NCI-H1048 (cell line): Measurements from ENCODE around the gene CDR2L.
"Not testable (repeated sequence)": the region's sequence is repeated elsewhere in the genome, so short reads cannot be mapped to it uniquely, and the experiment has no call there.

ENCODE experiments used
- DNase-seq: peaks from one replicate; lab custom pipeline; 2025; lab: John Stamatoyannopoulos, UW

CDR2L gene

DNA sequence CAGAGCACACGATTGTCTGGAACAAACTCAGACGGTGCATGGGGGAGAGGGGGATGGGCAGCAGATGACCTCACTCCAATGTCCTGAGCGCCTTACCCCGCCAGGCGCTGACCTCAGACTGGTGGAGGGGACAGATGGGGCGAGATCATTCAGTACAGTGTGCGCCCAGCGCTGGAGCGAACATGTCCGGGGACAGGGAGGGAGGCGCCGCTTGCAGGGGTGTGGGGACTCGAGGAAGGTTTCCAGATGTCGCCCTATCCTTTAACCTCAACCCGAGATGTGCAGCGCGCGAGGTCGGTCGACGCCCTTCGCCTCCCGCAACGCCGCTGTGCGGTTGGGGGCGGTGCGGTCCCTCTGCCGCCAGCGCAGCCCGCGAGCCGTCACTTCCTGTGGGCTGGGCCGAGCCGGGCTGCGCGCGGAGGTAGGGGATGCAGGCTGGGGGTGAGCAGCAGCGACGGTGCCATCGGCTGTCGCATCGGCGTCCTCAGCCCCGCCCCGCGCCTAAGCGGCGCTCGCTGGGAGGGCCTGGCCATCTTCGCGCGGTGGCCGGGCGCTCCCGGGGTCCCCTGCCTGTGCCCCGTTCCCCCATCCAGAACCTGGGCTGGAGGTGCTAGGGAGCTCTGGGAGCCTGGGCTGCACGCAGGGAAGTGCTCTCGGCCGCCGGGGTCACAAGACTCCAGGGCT is 5.3 kb upstream of the CDR2L start:
- no peak for DNase-seq

DNA sequence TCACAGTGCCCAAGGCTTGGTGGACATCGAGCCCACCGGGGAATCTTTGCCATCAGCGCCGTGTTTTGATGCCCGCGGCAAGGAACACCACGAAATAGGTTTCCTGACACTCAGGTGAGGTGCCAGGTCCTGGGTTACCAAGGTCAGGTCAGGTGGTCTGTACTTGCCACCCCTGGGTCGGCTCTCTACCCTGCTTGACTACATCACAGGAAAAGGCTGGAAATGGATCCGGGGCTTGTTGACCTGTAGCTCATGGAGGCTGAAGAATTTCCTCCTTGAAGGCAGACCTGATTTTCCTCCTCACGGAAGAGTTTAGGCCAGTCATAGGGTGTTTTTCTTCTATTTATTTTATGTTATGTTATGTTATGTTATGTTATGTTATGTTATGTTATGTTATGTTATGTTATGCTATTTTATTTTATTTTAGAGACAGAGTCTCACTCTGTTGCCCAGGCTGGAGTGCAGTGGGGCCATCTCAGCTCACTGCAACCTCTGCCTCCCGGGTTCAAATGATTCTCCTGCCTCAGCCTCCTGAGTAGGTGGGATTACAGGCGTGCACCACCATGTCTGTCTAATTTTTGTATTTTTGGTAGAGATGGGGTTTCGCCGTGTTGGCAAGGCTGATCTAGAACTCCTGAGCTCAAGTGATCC is 4.6 kb upstream of the CDR2L start:
- DNase-seq: not testable (repeated sequence)

DNA sequence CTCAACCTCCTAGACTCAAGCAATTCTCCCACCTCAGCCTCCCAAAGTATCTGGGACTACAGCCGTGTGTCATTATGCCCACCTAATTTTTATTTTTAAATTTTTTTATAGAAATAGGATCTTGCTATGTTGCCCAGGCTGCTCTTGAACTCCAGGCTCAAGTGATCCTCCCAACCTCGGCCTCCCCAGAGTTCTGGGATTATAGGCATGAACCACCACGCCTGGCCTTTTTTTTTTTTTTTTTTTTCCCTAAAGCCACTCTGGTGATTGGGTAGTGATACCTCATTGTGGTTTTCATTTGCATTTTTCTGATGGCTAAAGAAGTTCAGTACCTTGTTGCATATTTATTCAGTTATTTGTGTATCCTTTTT is 1.2 kb upstream of the CDR2L start:
- DNase-seq: no peak

DNA sequence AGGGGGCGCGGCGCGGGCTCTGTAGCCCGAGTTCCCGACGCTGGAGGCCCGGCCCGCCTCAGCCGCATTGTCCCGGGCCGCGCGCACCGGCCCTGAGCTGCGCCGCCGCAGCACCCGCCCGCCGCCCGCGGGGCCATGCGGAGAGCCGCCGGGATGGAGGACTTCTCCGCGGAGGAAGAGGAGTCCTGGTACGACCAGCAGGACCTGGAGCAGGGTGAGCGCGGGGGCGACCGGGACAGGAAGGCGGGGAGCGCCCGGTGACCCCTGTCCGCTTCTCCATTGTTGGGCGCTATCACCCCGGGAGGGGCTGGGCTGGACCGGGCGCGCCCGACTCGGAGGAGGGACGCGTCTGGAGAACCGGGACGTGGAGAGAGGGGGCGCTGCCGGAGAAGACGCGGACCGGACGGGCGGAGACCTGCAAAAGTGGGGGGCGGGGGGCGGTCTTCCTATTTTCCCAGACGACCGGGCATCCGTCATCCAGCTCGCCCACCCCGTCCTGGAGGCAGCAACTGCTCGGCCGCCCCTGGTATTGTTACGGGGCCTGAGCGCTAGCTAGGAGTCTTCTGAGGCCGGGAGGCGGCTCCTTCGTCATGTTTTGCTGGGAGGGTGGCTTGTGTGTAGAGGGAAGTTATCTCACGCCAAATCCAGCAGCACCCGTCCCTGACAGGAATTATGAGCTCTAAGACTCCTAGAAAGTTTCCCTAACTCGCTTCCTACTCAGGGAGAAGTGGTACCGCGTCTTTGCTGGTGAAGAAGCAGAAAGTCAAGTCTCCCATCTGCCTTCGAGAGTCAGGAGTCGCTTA is 678 bp downstream of the CDR2L start:
- no peak for DNase-seq

DNA sequence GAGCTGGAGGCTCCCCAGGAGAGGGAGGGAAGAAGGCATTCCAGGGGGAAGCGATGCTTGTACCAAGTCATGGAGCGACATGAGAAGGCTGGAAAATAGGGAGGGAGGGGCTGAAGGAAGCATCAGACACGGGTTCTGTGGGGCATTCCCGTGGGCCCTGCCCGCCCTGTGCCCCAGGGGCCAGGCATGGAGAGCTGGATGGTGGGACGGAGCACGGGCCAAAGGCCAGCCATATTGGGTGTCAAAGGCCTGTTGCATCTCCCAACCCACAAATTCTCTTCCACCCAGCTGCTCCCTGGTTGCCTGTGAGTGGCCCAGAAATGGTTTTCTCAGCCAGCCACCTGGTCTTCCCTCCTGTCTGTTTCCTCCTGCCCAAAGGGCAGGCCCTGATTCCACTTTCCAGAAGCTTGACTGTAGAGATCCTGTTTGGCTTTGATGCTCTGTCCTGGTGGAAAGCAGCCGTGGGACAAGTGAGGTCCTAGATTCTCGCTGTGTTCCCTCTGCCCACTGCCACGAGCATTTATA is 3.2 kb downstream of the CDR2L start:
- DNase-seq: no peak

DNA sequence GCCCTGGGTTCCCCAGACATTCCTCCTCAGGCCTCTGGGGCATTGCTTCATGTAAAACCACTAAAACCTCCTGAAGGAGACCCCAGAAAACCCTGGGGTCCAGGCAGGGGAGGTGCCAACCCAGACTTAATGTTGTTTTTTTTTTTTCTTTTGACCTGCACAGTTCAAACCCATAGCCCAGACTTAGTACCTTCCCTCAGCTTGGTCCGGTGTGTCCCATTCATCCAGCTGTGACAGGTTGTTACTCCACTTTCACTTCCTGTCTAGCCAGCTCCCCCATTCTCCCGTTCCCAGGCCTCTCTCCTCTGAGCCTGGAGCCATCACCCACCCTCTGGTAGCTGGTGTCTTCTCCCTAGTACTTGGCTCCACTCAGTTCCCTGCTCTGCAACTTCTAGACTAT is 4.8 kb downstream of the CDR2L start:
- DNase-seq: no peak

DNA sequence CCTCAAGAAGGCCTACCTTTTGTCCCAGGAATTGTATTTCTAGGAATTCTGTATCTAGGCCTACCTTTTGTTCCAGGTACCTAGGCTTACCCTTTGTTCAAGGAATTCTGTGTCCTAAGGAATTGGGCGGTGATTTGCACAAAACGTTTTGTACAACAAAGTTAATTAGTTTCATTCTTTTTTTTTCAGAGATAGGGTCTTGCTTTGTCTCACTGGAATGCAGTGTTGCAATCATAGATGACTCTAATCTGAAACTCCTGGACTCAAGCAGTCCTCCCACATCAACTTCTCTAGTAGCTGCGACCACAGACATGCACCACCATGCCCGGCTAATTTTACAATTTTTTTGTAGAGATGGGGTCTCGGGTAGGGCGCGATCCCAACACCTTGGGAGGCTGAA is 7.0 kb downstream of the CDR2L start:
- no peak for DNase-seq

DNA sequence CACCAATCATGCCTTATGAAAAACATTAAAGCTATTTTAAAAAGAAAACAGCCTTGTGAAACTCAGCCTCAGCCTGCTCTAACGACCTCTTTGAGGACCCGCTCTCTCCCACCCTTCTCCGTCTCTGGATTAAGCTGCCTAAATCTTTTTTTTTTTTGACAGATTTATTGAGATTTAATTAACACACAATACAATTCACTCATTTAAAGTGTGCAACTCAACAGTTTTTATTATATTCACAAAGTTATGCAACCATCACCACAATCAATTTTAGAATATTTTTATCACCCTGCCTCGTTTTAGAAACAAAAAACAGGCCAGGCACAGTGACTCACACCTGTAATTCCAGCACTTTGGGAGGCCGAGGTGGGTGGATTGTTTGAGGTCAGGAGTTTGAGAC is 8.4 kb downstream of the CDR2L start:
- DNase-seq: no peak

DNA sequence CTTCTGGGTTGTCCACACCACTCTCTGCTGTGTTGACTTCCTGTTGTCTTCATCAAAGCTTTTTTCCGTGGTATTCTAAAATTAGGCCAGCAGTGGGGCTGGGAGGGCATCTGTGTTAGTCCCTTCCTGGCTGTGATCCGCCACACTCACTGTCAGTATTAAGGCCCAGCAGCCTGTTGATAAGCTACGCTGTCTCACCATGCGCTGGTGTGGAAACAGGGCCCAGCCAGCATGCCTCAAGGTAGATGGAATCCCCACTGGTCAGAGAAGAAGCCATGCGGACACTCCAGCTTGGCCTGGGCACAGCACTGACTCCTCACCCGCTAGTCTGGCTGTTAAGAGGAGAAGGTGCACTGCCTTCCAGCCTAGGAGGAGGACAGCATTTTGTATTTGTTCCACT is 11.4 kb downstream of the CDR2L start:
- no peak for DNase-seq

DNA sequence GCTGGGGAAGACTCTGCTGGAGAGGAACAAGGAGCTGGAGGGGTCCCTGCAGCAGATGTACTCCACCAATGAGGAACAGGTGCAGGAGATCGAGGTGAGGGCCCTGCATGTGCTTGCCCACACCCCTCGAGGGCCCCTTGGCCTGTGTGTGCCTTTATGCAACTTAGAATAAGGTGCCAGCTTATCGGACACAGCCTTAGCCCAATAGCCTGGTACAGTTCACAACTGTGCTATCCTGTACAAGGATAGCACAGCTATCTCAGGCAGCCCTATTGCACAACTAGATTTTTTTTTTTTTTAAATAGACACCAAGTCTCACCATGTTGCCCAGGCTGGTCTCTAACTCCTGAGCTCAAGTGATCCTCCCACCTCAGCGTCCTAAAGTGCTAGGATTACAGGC is 12.1 kb downstream of the CDR2L start:
- no peak for DNase-seq

DNA sequence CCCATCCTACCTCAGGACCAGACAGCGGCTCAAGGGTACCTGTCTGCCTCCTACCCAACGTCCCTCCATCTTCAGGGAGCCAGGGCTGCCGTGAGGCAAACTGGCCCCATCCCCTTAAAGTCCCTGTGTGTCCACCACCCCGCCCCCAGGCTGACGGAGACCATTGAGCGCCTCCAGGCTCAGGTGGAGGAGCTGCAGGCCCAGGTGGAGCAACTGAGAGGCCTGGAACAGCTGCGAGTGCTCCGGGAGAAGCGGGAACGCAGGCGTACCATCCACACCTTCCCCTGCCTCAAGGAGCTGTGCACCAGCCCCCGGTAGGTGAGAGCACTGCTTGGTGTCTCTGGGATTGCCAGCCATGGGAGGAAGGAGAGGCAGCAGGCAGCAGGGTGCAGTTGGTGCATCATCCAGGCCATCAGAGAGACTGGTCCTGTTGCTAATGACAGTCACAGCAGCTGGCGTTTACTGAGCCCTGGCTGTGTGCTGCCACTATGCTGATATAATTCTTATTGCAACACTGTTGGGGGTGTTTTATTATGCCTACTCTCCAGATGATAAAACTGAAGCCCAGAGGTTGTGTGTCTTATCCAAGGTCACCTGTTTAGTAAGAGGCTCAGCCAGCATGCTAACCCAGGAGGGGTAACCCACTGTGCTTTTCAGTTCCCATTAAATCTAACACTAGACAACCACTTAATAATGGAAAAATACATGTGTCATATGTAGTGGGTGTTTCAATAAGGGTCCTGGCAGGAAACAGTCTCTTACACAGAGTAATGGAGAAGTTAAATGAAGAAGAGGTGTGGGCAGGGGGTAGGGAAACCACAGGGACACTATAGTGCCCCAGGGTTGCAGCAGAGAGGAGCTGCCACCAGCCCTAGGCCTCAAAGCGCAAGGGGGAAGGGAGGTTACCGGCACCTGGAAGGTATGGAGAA is 14.7 kb downstream of the CDR2L start:
- no peak for DNase-seq

DNA sequence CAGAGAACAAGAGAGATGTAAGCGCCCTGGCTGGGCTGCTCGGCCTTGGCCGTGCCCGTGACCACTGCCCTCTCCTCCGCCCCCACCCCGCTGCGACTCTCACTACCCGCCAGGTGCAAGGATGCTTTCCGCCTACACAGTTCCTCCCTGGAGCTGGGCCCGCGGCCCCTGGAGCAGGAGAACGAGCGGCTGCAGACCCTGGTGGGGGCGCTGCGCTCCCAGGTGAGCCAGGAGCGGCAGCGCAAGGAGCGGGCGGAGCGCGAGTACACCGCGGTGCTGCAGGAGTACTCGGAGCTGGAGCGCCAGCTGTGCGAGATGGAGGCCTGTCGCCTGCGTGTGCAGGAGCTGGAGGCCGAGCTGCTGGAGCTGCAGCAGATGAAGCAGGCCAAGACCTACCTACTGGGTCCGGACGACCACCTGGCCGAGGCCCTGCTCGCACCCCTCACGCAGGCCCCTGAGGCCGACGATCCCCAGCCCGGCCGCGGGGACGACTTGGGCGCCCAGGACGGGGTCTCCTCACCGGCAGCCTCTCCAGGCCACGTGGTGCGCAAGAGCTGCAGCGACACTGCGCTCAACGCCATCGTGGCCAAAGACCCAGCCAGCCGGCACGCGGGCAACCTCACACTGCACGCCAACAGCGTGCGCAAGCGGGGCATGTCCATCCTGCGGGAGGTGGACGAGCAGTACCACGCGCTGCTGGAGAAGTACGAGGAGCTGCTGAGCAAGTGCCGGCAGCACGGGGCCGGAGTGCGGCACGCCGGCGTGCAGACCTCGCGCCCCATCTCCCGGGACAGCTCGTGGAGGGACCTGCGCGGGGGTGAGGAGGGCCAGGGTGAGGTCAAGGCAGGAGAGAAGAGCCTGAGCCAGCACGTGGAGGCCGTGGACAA is 15.9 kb downstream of the CDR2L start:
- DNase-seq: no peak

DNA sequence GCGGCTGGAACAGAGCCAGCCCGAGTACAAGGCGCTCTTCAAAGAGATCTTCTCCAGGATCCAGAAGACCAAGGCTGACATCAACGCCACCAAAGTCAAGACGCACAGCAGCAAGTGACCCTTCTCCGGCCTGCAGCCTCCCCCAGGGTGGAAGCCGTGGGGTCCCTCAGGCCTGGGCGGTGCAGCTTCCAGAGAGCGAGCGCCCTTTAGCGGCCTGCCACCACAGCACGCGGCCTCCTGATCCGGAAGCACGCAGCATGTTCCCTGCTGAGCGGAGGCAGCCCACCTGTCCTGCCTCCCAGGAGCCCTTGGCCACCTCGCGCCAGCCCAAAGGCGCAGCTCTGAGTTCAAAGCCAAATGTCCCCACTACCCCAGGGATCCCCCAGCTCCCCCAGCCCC is 16.5 kb downstream of the CDR2L start:
- DNase-seq: no peak

DNA sequence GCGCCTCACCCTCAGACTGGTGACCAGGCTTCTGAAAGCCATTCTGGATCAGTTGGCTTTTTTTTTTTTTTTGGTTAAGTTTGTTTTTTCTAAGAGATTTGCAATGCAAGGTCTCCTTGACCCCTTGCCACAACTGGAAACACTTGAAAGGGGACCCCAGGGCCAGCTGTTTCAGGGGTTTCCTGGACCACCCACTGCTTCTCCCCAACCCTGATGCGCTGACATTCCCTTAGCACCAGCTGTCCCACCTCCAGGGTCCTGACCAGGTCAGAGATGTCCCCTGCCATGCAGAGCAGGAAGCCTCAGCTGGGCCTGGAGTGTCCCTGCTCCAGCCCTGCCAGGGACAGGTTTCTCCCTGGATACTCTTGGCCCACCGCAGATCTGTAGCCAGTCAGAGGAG is 16.9 kb downstream of the CDR2L start:
- no peak for DNase-seq

DNA sequence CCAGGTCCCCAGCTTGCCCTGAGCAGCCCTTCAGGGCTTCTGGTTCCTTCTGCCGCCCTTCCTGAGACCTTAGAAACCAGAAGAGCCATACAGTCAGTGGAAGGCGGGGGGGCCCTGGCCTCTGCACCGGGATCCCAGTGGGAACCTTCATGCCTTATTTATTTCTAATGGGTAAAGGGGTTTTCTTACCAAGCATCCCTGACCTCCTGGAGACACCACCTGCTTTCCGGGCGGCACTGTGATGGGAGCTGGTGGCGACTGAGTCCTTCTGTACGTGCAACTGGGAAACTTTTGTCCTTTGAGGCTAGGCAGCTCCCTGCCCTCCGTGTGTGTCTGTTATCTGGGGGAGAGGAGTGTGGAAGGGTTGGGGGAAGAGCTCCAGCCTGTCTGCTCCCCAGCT is 17.9 kb downstream of the CDR2L start:
- no peak for DNase-seq

DNA sequence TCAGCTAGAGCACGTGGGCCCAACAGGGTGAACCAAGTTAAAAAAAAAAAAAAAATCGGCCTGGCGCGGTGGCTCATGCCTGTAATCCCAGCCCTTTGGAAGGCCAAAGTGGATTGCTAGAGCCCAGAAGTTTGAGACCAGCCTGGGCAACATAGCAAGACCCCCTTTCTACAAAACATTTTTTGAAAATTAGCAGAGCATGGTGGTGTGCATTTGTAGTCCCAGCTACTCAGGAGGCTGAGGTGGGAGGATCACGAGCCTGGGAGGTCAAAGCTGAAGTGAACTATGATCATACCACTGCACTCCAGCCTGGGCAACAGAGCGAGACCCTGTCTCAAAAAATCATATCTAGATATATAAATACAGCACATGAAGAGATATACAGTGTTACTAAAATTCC is 18.7 kb downstream of the CDR2L start:
- DNase-seq: not testable (repeated sequence)

DNA sequence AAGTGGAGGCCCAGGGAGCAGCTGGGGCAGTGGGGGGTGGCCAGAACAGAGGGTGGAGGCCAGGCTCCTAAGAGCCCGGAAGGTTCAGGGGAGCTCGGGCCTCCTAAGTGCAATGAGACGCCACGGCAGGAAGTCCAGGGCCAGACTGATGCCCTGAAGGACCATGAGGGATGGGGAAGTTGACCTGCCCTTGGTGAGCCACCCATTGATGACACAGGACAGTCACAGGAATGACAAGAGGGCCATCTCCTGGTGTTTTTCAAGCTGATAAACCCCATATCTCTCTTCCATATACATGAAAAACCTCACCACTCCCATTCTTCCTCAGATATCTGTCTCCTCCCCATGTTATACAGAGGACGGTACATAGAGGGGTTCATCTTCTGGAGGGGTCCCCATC is 19.2 kb downstream of the CDR2L start:
- DNase-seq: no peak

DNA sequence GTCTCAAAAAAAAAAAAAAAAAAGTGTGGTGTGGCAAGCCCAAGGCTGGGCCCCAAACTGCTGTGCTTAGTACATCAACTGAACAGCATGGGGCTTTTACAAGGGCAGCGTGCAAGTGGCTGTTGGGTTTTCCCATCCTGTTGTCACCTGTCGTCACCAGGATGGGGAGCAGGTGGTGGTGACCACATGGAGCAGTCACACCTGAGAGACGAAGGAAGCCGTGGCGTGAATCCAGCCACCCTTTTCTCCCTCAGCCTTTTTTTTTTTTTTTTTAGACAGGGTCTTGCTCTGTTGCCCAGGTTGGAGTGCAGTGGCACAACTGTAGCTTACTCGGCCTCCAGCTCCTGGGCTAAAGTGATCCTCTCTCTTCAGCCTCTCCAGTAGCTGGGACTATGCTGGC is 20.9 kb downstream of the CDR2L start:
- DNase-seq: no peak

DNA sequence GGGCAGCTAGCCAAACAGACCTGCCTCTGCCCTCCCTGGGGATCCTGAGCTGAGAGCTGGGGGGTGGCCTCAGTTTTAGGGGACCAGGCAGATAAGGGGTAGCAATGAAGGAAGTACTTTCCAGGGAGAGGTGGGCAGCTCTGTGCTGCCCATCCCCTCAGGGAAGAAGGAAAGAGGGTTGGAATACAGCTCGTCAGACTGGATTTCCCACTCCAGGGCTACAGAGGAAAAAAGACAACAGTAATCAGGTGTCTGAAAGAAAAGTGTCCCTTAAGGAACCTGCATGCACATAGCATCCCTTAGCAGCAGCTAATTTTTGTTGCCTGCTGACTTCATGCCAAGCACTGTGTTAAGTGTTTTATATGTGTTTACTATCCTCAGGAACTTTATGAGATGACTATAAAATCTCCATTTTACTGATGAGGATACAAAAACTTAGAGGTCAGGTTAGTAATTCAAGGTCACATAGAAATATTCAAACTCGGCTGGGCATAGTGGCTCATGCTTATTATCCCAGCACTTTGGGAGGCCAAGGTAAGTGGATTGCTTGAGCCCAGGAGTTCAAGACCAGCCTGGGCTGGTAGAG is 21.8 kb downstream of the CDR2L start:
- no peak for DNase-seq

DNA sequence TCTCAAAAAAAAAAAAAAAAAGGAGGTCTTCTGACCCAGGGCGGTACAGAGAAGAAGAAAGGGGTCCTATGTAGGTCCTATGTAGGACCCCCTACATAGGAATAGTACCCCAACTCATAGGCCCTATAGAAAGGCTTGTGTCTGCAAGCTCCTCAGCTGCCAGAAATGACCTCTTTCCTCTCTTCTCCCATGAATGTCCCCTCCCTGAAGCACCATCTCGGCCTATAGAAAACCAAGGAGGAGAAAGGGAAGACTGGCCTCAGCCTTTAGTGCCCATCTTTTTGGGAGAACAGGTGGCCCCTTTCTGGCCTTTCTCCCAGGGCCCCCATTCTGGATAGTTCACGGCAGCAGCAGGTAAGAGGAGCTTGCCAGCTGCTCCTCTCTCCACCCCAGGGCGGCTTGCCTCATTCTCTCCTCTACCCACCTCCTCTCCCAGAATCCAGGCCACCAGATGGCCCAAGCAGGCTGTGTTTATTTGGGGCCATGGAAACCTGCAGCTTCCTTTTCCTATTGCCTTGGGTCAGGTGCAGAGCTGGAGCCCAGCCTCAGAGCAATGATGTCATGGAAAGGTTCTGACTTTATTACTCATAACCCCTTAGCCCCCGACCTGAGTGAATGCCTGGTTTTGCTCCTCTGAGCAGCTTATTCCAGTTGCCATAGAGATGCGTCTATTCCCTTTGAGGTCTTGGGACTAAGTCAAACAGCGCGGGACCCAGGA is 23.4 kb downstream of the CDR2L start:
- DNase-seq: no peak
